Adrenal gland (tissue), 12 donors: Measurements from ENCODE around the gene TMEM95. TPM values are rescaled to one million over a fixed set of nuclear protein-coding genes. Genes with fewer than 3 reads are reported as not detected.
"Not testable (repeated sequence)": the region's sequence is repeated elsewhere in the genome, so short reads cannot be mapped to it uniquely, and the experiment has no call there.

Experiments used
- DNase-seq, 7 donors: peaks; one replicate each; pipeline ENCODE4 v3.0.0-alpha.2; 2019 to 2020
- H3K27ac ChIP-seq, 5 donors: fragments of 200-600 bp; sonication (generic) in 4 of 5; 1 replicate in 3 of 5; 2 replicates in 2 of 5; pipeline versions ENCODE4 v1.5.1 to v1.8.0; 2016 to 2020; ENCODE audit warnings: mild to moderate bottlenecking in 1 of 5
- H3K27me3 ChIP-seq: fragments of 200-600 bp; 2 replicates; pipeline ENCODE4 v1.8.0; 2021
- H3K36me3 ChIP-seq, 2 donors: fragments of 200-600 bp; replicated peaks in 1 of 2; 1 replicate in 1 of 2; 2 replicates in 1 of 2; pipeline versions ENCODE4 v1.5.1 to v1.8.0; 2018 to 2022
- H3K4me1 ChIP-seq, 2 donors: fragments of 200-600 bp; replicated peaks in 1 of 2; 1 replicate in 1 of 2; 2 replicates in 1 of 2; pipeline versions ENCODE4 v1.5.1 to v1.8.0; 2018 to 2021
- H3K4me3 ChIP-seq, 4 donors: fragments of 200-600 bp; sonication (generic) in 3 of 4; one replicate each; pipeline ENCODE4 v1.5.1; 2016 to 2018
- H3K9me3 ChIP-seq, 3 donors: fragments of 200-600 bp; sonication (generic) in 1 of 3; replicated peaks in 1 of 3; 1 replicate in 2 of 3; 2 replicates in 1 of 3; pipeline versions ENCODE4 v1.5.1 to v1.8.0; 2016 to 2021
- POLR2A ChIP-seq, 2 donors: fragments of 450-650 bp; IDR thresholded peaks; one replicate each; pipeline ENCODE4 v1.6.1; 2017; ENCODE audit warnings: antibody characterized with exemption in 2 of 2, mild to moderate bottlenecking in 2 of 2, moderate library complexity in 1 of 2
- WGBS, 4 donors: extraction: QIAGEN DNeasy Blood & Tissue Kit in 2 of 4; methylation state at CpG; one replicate each; pipeline versions ENCODE4 v1.1.5 to v1.1.7; 2013 to 2017; 5-methylcytosine and 5-hydroxymethylcytosine counted together
- intact Hi-C, 2 donors: fragments of 100-400 bp; cut with DNase I; formaldehyde crosslinking; loops; one replicate each; pipeline versions ENCODE4 v1.14.1 to v1.15.0; 2022 to 2023
- polyA plus RNA-seq, 3 donors: library from polyadenylated mRNA; stranded (reverse); fragments of 200-250 nt in 2 of 3; fragments of 350-450 nt in 1 of 3; fragmentation: Illumina TruSeq in 1 of 3; extraction: RNeasy Lipid Tissue Mini Kit (QIAGEN cat#74804) in 1 of 3; gene quantifications; one replicate each; pipeline ENCODE4 v1.2.3, GENCODE V29; 2013 to 2014
- total RNA-seq, 9 donors: library from RNA; depleted of rRNA in 4 of 9; stranded (reverse); fragments of >200 nt in 4 of 9; fragments of 120-200 nt in 1 of 9; fragmentation: NEBNext Ultra II Directional in 1 of 9; extraction: Animal tissue kit (Norgen Biotek cat#: 25700) in 1 of 9; gene quantifications; one replicate each; pipeline versions ENCODE4 v1.1.0 to v1.2.4, GENCODE V29; 2013 to 2023
- TF ChIP-seq, protein P1 (sequence below), 6 experiments: fragments of 450-650 bp in 4 of 6; fragments of 200-600 bp in 2 of 6; sonication (generic) in 1 of 6; IDR thresholded peaks; 1 replicate in 5 of 6; 2 replicates in 1 of 6; pipeline versions ENCODE4 v1.5.1 to v1.8.0; 2016 to 2021; ENCODE audit warnings: antibody characterized with exemption in 6 of 6, mild to moderate bottlenecking in 2 of 6, moderate library complexity in 1 of 6
- donor health status: healthy with polysubstance abuse.
- donor health status: Bipolar disorder and iron deficiency.
- donor health status: DM: yes; HTN: yes; CAD: no.
- donor health status: DM: no; HTN: no; CAD: no.
- donor health status: DM: no; HTN: no; CAD: no.
- donor health status: DM: yes; HTN: yes; CAD: no.

TMEM95 gene
- total and polyA plus RNA-seq, 12 donors, result not detected

GRCh38 chr17:7367083-7367482 lies 12.1 kb downstream of the TMEM95 start:
- no peaks in the 10 kb centered on the region for H3K36me3 ChIP-seq
- no peak overlapping the region for H3K27ac ChIP-seq
- intact Hi-C loops, result no loop called here
- no peaks in the 10 kb centered on the region for H3K4me1 ChIP-seq
- no peaks in the 10 kb centered on the region for H3K27me3 ChIP-seq
- no peak for DNase-seq
- H3K9me3 ChIP-seq, result no peaks in the 10 kb centered on the region
- no peak for TF ChIP-seq POLR2A (IDR thresholded peaks at IDR 0.05)
- TF ChIP-seq, protein P1, sequence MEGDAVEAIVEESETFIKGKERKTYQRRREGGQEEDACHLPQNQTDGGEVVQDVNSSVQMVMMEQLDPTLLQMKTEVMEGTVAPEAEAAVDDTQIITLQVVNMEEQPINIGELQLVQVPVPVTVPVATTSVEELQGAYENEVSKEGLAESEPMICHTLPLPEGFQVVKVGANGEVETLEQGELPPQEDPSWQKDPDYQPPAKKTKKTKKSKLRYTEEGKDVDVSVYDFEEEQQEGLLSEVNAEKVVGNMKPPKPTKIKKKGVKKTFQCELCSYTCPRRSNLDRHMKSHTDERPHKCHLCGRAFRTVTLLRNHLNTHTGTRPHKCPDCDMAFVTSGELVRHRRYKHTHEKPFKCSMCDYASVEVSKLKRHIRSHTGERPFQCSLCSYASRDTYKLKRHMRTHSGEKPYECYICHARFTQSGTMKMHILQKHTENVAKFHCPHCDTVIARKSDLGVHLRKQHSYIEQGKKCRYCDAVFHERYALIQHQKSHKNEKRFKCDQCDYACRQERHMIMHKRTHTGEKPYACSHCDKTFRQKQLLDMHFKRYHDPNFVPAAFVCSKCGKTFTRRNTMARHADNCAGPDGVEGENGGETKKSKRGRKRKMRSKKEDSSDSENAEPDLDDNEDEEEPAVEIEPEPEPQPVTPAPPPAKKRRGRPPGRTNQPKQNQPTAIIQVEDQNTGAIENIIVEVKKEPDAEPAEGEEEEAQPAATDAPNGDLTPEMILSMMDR (IDR thresholded peaks at IDR 0.05), result no peak
- WGBS, 4 donors, result 78 to 86% (median 82%) methylated on average over 6 to 8 of the region's 8 CpGs
- no peak overlapping the region for H3K4me3 ChIP-seq

DNA sequence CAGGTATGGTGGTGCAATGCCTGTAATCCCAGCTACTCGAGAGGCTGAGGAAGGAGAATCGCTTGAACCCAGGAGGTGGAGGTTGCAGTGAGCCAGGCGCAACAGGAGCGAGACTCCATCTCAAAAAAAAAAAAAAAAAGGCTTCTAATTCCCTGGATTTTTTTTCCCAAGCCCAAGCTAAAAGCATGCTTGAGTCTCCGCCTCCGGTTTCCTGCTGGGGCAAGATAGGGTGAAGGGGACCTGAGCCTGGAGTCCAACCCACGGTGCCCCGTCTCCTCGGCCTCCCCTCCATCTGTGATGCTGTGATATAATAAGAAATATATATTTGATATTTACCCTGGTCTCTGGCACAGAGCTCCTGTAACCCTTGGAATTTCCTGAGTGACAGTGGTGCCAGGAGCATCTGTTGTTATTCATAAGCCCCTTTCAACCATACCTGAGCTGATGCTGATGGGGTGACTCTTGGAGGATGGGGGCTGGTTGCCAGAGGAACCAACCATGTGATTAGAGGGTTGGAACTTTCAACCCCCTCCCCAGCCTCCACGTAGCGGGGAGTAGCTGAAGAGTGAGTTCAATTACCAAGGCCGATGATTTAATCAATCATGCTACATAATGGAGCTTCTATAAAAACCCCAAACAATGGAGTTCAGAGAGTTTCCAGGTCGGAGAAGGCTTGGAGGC lies 13.1 kb downstream of the TMEM95 start:
- TF ChIP-seq, protein P1 (IDR thresholded peaks at IDR 0.05), result no peak
- no peak for TF ChIP-seq POLR2A (IDR thresholded peaks at IDR 0.05)
- intact Hi-C loops, result no loop called here
- Histone ChIP-seq H3K27ac (no peak overlapping the region), H3K4me3 (no peak overlapping the region), H3K36me3 (no peaks in the 10 kb centered on the region), H3K4me1 (no peaks in the 10 kb centered on the region), H3K9me3 (no peaks in the 10 kb centered on the region), H3K27me3 (no peaks in the 10 kb centered on the region)
- 63 to 74% (median 66%) methylated on average over 13 of the region's 13 CpGs for WGBS, 4 donors
- DNase-seq, result no peak

GRCh38 chr17:7368599-7368994 lies 13.6 kb downstream of the TMEM95 start:
- whole genome bisulfite sequencing, 4 donors, result 72 to 83% (median 81%) methylated on average over 5 of the region's 5 CpGs
- H3K27ac ChIP-seq, H3K4me3 ChIP-seq, intact Hi-C loops, H3K36me3 ChIP-seq, DNase-seq, H3K27me3 ChIP-seq, H3K4me1 ChIP-seq, H3K9me3 ChIP-seq: not testable (repeated sequence)

- Histone ChIP-seq H3K36me3 (no peaks in the 10 kb centered on the region), H3K4me3 (no peak overlapping the region), H3K27ac (no peak overlapping the region), H3K9me3 (no peaks in the 10 kb centered on the region), H3K4me1 (no peaks in the 10 kb centered on the region), H3K27me3 (no peaks in the 10 kb centered on the region)
- no peak for DNase-seq
- intact Hi-C loops, result no loop called here
- WGBS, 4 donors, result 75 to 83% (median 79%) methylated on average over 5 of the region's 5 CpGs
- TF ChIP-seq, protein P1 (IDR thresholded peaks at IDR 0.05), result no peak
- no peak for TF ChIP-seq POLR2A (IDR thresholded peaks at IDR 0.05)
These were observed 14.9 kb downstream of the TMEM95 start for GRCh38 chr17:7369825-7370224.

DNA sequence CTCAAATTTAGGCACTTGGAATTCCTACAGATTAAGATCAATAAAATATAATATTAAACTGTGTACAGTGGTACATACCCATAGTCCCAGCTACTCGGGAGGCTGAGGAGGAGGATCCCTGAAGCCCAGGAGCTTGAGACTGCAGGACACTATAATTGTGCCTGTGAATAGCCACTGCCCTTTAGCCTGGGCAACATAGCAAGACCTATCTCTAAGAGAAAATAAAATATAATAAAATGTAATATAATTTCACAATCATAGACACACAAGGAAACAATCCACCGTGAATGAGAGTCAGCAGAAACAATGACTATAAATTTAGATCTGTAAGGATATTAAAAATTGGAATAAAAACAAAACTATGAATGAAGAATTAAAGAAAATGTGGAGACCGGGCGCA lies 15.9 kb downstream of the TMEM95 start:
- Histone ChIP-seq H3K4me1 (no peaks in the 10 kb centered on the region), H3K36me3 (no peaks in the 10 kb centered on the region), H3K27me3 (no peaks in the 10 kb centered on the region), H3K27ac (no peak overlapping the region), H3K4me3 (no peak overlapping the region), H3K9me3 (no peaks in the 10 kb centered on the region)
- DNase-seq, result no peak
- intact Hi-C loops, result no loop called here
- TF ChIP-seq, protein P1 (IDR thresholded peaks at IDR 0.05), result no peak
- TF ChIP-seq POLR2A (IDR thresholded peaks at IDR 0.05), result no peak
- WGBS, 4 donors, result 78 to 90% (median 82%) methylated on average over 4 of the region's 4 CpGs
